ENCODE data around the gene C1QTNF5. TPM values are rescaled to one million over a fixed set of nuclear protein-coding genes. Genes with fewer than 3 reads are reported as not detected.

The C1QTNF5 gene
- total RNA-seq, 1 experiment from 2014 or later: not detected

DNA sequence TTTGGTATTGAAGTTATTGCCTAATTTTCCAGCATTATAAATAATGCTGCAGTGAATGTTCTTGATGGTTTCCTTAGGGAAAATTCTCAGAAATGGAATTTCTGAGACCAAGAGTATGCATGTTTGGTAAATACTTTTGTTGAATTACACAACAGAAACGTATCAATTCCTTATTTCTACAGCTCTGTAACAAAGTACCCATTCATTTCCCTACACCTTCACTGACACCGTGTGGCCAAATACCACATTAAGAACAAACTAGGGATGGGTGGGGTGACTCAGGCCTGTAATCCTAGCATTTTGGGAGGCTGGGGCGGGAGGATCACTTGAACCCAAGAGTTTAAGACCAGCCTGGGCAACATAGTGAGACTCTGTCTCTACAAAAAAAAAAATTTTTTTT is 45.5 kb downstream of the C1QTNF5 start (continued):
- TF ChIP-seq CTCF (IDR thresholded peaks at IDR 0.05 in 2 of 3, conservative IDR thresholded peaks at IDR 0.05 in 1 of 3; ENCODE audit: borderline replicate concordance in 1 of 3, insufficient read depth in 1 of 3, low read depth in 2 of 3, low read length in 2 of 3) (peak in 2 of 3 experiments; percentile 28 to 31; a peak in 2 of 6 replicates), MAX (IDR thresholded peaks at IDR 0.05) (no peak), EZH2phosphoT487 (IDR thresholded peaks at IDR 0.05; ENCODE audit: borderline replicate concordance) (no peak), POLR2A (IDR thresholded peaks at IDR 0.05; ENCODE audit: borderline replicate concordance, extremely low read depth, insufficient read depth, insufficient read length) (no peak), RAD21 (IDR thresholded peaks at IDR 0.05; ENCODE audit: low read depth) (peak; percentile 52)

DNA sequence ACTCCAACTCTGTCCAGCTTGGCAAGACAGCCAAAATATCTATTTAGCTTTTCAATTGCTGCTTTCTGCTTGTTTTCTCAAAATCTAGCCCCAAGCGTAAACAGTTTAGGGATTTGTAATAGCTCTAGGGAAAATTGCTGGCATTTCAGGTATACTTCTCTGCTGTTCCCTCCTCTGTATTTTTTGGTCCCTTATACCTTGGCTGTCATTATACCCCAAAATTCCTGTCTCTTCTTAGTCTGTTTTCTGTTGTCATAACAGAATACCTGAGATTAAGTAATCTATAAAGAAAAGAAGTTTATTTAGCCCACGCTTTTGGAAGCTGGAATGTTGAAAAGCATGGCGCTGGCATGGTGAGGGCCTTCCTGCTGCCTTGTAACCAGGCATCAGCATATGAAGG is 47.2 kb downstream of the C1QTNF5 start:
- H3K27ac ChIP-seq (ENCODE audit: low read depth, low read length): no peak overlapping the region
- no peak overlapping the region for H3K4me3 ChIP-seq (replicated peaks in 1 of 2; ENCODE audit: low read depth in 1 of 2, low read length in 2 of 2)
- ChIA-PET RAD21 (ENCODE audit: low non-redundant PET in 1 of 2, low total read pairs in 2 of 2, uncharacterized antibody in 2 of 2, unreplicated experiment in 2 of 2) (no interaction called here), POLR2A (no interaction called here), CTCF (no interaction called here)
- no peak for ATAC-seq
- H3K9me3 ChIP-seq (ENCODE audit: control insufficient read depth in 1 of 2, insufficient read depth in 1 of 2, low read depth in 1 of 2, low read length in 2 of 2): peaks cover 3 to 7% of the 10 kb centered on the region in 2 experiments; a peak in 2 of 4 replicates
- H3K27me3 ChIP-seq (ENCODE audit: insufficient read depth, low read length): no peaks in the 10 kb centered on the region
- H2AFZ ChIP-seq (ENCODE audit: low read depth, low read length, poor library complexity, severe bottlenecking): no peak overlapping the region
- intact Hi-C loops (cut with micrococcal nuclease): loop anchor here (10.0 kb wide), 1 partner anchor 189 kb away; the partner anchor contains the start of genes C2CD2L and DPAGT1
- no TSS peak for BruUV-seq (replicated peaks)
- TF ChIP-seq CTCF (IDR thresholded peaks at IDR 0.05 in 2 of 3, conservative IDR thresholded peaks at IDR 0.05 in 1 of 3; ENCODE audit: borderline replicate concordance in 1 of 3, insufficient read depth in 1 of 3, low read depth in 2 of 3, low read length in 2 of 3) (no peak), EGR1 (IDR thresholded peaks at IDR 0.05; ENCODE audit: low read depth) (no peak), YY1 (IDR thresholded peaks at IDR 0.05; ENCODE audit: extremely low read depth, insufficient replicate concordance, low read depth, low read length) (no peak), POLR2A (IDR thresholded peaks at IDR 0.05; ENCODE audit: borderline replicate concordance, extremely low read depth, insufficient read depth, insufficient read length) (no peak), ZNF274 (IDR thresholded peaks at IDR 0.05; ENCODE audit: low read depth, low read length) (no peak), POLR2AphosphoS5 (IDR thresholded peaks at IDR 0.05; ENCODE audit: low read depth, low read length) (no peak), SRF (IDR thresholded peaks at IDR 0.05; ENCODE audit: low read depth) (no peak), ELF1 (IDR thresholded peaks at IDR 0.05; ENCODE audit: borderline replicate concordance, low read depth) (no peak)
- TF ChIP-seq, protein P1, sequence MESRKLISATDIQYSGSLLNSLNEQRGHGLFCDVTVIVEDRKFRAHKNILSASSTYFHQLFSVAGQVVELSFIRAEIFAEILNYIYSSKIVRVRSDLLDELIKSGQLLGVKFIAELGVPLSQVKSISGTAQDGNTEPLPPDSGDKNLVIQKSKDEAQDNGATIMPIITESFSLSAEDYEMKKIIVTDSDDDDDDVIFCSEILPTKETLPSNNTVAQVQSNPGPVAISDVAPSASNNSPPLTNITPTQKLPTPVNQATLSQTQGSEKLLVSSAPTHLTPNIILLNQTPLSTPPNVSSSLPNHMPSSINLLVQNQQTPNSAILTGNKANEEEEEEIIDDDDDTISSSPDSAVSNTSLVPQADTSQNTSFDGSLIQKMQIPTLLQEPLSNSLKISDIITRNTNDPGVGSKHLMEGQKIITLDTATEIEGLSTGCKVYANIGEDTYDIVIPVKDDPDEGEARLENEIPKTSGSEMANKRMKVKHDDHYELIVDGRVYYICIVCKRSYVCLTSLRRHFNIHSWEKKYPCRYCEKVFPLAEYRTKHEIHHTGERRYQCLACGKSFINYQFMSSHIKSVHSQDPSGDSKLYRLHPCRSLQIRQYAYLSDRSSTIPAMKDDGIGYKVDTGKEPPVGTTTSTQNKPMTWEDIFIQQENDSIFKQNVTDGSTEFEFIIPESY (IDR thresholded peaks at IDR 0.05; ENCODE audit: extremely low read depth, insufficient replicate concordance, low read length): no peak
- TF ChIP-seq, protein P2, sequence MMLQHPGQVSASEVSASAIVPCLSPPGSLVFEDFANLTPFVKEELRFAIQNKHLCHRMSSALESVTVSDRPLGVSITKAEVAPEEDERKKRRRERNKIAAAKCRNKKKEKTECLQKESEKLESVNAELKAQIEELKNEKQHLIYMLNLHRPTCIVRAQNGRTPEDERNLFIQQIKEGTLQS (IDR thresholded peaks at IDR 0.05): no peak
- no peak for DNase-seq (ENCODE audit: low read depth, low spot score)
- no peaks in the 10 kb centered on the region for H3K79me2 ChIP-seq (ENCODE audit: insufficient read depth, low read length)
- peaks cover 0 to 4% of the 10 kb centered on the region in 2 experiments; a peak in 2 of 4 replicates for H3K4me1 ChIP-seq (ENCODE audit: control insufficient read depth in 1 of 2, insufficient read depth in 2 of 2, low read length in 2 of 2)
- H3K9ac ChIP-seq (ENCODE audit: low read length): no peak overlapping the region
- no peaks in the 10 kb centered on the region for H4K20me1 ChIP-seq (ENCODE audit: insufficient read depth)
- no peak overlapping the region for H3K4me2 ChIP-seq (ENCODE audit: low read length)
- H3K36me3 ChIP-seq (ENCODE audit: control insufficient read depth in 1 of 2, insufficient read depth in 2 of 2, low read length in 2 of 2): peaks cover 9 to 20% of the 10 kb centered on the region in 2 experiments; a peak in 3 of 4 replicates
- no peaks in the 10 kb centered on the region for H3K9me2 ChIP-seq (ENCODE audit: insufficient read depth)
